Panc1 (cell line): Measurements from ENCODE around the gene SCD. TPM values are rescaled to one million over a fixed set of nuclear protein-coding genes. Genes with fewer than 3 reads are reported as not detected.

ENCODE experiments used
- ATAC-seq: fragments of 200-7000 bp; cut with Tn5 transposase; 2 replicates; pipeline ENCODE4 v1.9.1; 2020; ENCODE audit warnings: mild to moderate bottlenecking, moderate library complexity
- BruUV-seq: library from RNA; stranded (reverse); fragments of 400-500 nt; replicated peaks from 2 replicates; lab custom pipeline; 2021; lab: Mats Ljungman, UMichigan
- CTCF ChIA-PET: fragments of 300-600 bp; sonication (Branson Sonifier 250); formaldehyde crosslinking; loops from one replicate; lab custom pipeline; 2022; ENCODE audit warnings: antibody characterized with exemption; lab: Charles Lee
- POLR2A ChIA-PET: fragments of 300-600 bp; sonication (Branson Sonifier 250); formaldehyde crosslinking; loops from one replicate; lab custom pipeline; 2022; ENCODE audit warnings: antibody characterized with exemption; lab: Charles Lee
- DNase-seq: peaks from one replicate; pipeline ENCODE4 v3.0.0-alpha.2; 2010; ENCODE audit warnings: low read depth, low spot score
- H3K27ac ChIP-seq: 2 replicates; pipeline ENCODE4 v1.5.1; 2011; ENCODE audit warnings: mild to moderate bottlenecking, low read length, inconsistent platforms
- H3K27me3 ChIP-seq: fragments of 200-500 bp; sonication (Bioruptor generic); 2 replicates; pipeline ENCODE4 v1.6.0; 2014; ENCODE audit warnings: low read length, inconsistent platforms; ENCODE audit not compliant: control insufficient read depth, insufficient read depth
- H3K36me3 ChIP-seq: fragments of 200-500 bp; sonication (Bioruptor generic); 2 replicates; pipeline ENCODE4 v1.5.1; 2014; ENCODE audit warnings: inconsistent platforms, mild to moderate bottlenecking, low read length, moderate library complexity; ENCODE audit not compliant: control insufficient read depth, insufficient read depth
- H3K4me1 ChIP-seq: 2 replicates; pipeline ENCODE4 v1.5.1; 2011; ENCODE audit warnings: inconsistent platforms, mild to moderate bottlenecking, low read length, moderate library complexity; ENCODE audit not compliant: control insufficient read depth, insufficient read depth
- H3K4me3 ChIP-seq, 2 experiments: 2 replicates each; pipeline ENCODE4 v1.5.1; 2011 to 2012; ENCODE audit warnings: low read depth in 2 of 2, low read length in 2 of 2, mild to moderate bottlenecking in 2 of 2, inconsistent platforms in 1 of 2, moderate library complexity in 1 of 2
- H3K9me3 ChIP-seq: fragments of 200-500 bp; sonication (Bioruptor generic); 2 replicates; pipeline ENCODE4 v1.5.1; 2014; ENCODE audit warnings: low read depth, mild to moderate bottlenecking, inconsistent platforms, low read length, moderate library complexity; ENCODE audit not compliant: control insufficient read depth, insufficient read depth
- POLR2AphosphoS5 ChIP-seq: IDR thresholded peaks from 2 replicates; pipeline ENCODE4 v1.6.1; 2012; ENCODE audit warnings: mild to moderate bottlenecking, low read depth, low read length, moderate library complexity
- SIN3A ChIP-seq: IDR thresholded peaks from 2 replicates; pipeline ENCODE4 v1.6.1; 2012; ENCODE audit warnings: low read depth, mild to moderate bottlenecking, low read length, moderate library complexity, borderline replicate concordance; ENCODE audit not compliant: insufficient read depth
- TCF7L2 ChIP-seq: IDR thresholded peaks from 2 replicates; pipeline ENCODE4 v1.6.1; 2011; ENCODE audit warnings: mild to moderate bottlenecking, low read depth, low read length, inconsistent platforms
- in situ Hi-C: cut with HindIII; loops from 2 replicates; pipeline ENCODE4 v1.10.0; 2016; ENCODE audit warnings: low sequenced_read_pairs, low pct_unique_long_range_greater_than_20kb
- intact Hi-C: fragments of 100-400 bp; cut with micrococcal nuclease; formaldehyde crosslinking; loops from one replicate; pipeline ENCODE4 v1.10.0; 2022; ENCODE audit not compliant: unreplicated experiment
- total RNA-seq: library from RNA; stranded (reverse); gene quantifications from one replicate; pipeline ENCODE4 v1.2.1, GENCODE V29; 2021; ENCODE audit not compliant: unreplicated experiment
- TF ChIP-seq, protein P1 (sequence below): fragments of 450-650 bp; IDR thresholded peaks from 2 replicates; pipeline ENCODE4 v1.5.1; 2017; ENCODE audit warnings: mild to moderate bottlenecking
- TF ChIP-seq, protein P2 (sequence below), 2 experiments: IDR thresholded peaks; 2 replicates each; pipeline ENCODE4 v1.6.1; 2011 to 2012; ENCODE audit warnings: low read depth in 2 of 2, control low read depth in 1 of 2, low read length in 1 of 2, mild to moderate bottlenecking in 1 of 2, moderate library complexity in 1 of 2; ENCODE audit not compliant: insufficient read depth in 1 of 2

SCD gene
- total RNA-seq, 1 experiment from 2014 or later, result 1,345 TPM

DNA sequence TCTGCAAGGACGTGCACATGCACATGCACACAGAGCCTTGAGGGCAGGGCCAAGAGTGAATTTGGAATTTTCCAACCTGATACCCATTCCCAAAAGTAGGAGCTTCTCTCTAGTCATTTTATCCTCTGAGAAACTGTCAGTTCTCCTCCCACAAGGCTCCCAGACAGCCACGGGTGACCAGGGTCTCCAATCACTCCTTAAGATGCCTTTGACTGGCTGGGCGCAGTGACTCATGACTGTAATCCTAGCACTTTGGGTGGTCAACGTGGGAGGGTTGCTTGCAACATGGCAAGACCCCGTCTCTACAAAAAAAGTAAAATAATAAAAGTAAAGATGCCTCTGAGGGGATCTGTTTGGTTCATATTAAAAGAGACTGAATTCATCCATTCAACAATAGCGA lies 13.2 kb downstream of the SCD start:
- peaks cover 89% of the 10 kb centered on the region for H3K4me1 ChIP-seq
- intact Hi-C loops, result no loop called here
- no peak for DNase-seq
- no peaks in the 10 kb centered on the region for H3K27me3 ChIP-seq
- H3K9me3 ChIP-seq, result no peaks in the 10 kb centered on the region
- TF ChIP-seq, protein P1, sequence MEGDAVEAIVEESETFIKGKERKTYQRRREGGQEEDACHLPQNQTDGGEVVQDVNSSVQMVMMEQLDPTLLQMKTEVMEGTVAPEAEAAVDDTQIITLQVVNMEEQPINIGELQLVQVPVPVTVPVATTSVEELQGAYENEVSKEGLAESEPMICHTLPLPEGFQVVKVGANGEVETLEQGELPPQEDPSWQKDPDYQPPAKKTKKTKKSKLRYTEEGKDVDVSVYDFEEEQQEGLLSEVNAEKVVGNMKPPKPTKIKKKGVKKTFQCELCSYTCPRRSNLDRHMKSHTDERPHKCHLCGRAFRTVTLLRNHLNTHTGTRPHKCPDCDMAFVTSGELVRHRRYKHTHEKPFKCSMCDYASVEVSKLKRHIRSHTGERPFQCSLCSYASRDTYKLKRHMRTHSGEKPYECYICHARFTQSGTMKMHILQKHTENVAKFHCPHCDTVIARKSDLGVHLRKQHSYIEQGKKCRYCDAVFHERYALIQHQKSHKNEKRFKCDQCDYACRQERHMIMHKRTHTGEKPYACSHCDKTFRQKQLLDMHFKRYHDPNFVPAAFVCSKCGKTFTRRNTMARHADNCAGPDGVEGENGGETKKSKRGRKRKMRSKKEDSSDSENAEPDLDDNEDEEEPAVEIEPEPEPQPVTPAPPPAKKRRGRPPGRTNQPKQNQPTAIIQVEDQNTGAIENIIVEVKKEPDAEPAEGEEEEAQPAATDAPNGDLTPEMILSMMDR, result no peak
- TF ChIP-seq, protein P2, sequence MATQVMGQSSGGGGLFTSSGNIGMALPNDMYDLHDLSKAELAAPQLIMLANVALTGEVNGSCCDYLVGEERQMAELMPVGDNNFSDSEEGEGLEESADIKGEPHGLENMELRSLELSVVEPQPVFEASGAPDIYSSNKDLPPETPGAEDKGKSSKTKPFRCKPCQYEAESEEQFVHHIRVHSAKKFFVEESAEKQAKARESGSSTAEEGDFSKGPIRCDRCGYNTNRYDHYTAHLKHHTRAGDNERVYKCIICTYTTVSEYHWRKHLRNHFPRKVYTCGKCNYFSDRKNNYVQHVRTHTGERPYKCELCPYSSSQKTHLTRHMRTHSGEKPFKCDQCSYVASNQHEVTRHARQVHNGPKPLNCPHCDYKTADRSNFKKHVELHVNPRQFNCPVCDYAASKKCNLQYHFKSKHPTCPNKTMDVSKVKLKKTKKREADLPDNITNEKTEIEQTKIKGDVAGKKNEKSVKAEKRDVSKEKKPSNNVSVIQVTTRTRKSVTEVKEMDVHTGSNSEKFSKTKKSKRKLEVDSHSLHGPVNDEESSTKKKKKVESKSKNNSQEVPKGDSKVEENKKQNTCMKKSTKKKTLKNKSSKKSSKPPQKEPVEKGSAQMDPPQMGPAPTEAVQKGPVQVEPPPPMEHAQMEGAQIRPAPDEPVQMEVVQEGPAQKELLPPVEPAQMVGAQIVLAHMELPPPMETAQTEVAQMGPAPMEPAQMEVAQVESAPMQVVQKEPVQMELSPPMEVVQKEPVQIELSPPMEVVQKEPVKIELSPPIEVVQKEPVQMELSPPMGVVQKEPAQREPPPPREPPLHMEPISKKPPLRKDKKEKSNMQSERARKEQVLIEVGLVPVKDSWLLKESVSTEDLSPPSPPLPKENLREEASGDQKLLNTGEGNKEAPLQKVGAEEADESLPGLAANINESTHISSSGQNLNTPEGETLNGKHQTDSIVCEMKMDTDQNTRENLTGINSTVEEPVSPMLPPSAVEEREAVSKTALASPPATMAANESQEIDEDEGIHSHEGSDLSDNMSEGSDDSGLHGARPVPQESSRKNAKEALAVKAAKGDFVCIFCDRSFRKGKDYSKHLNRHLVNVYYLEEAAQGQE (IDR thresholded peaks at IDR 0.05; ENCODE audit: insufficient read depth in 1 of 2, low read depth in 2 of 2, low read length in 1 of 2), result no peak
- no peak for TF ChIP-seq POLR2AphosphoS5
- no peak for TF ChIP-seq SIN3A
- no peak for TF ChIP-seq TCF7L2
- POLR2A ChIA-PET, result interaction anchor here (0.9 kb wide), 1 partner anchor 13 kb away, joined by 4 read pairs; no protein-coding TSS in a partner anchor
- ATAC-seq, result no peak
- in situ Hi-C loops, result no loop called here
- no peak overlapping the region for H3K4me3 ChIP-seq
- CTCF ChIA-PET, result no interaction called here
- H3K27ac ChIP-seq, result no peak overlapping the region
- BruUV-seq, result no TSS peak
- peaks cover 32% of the 10 kb centered on the region for H3K36me3 ChIP-seq

DNA sequence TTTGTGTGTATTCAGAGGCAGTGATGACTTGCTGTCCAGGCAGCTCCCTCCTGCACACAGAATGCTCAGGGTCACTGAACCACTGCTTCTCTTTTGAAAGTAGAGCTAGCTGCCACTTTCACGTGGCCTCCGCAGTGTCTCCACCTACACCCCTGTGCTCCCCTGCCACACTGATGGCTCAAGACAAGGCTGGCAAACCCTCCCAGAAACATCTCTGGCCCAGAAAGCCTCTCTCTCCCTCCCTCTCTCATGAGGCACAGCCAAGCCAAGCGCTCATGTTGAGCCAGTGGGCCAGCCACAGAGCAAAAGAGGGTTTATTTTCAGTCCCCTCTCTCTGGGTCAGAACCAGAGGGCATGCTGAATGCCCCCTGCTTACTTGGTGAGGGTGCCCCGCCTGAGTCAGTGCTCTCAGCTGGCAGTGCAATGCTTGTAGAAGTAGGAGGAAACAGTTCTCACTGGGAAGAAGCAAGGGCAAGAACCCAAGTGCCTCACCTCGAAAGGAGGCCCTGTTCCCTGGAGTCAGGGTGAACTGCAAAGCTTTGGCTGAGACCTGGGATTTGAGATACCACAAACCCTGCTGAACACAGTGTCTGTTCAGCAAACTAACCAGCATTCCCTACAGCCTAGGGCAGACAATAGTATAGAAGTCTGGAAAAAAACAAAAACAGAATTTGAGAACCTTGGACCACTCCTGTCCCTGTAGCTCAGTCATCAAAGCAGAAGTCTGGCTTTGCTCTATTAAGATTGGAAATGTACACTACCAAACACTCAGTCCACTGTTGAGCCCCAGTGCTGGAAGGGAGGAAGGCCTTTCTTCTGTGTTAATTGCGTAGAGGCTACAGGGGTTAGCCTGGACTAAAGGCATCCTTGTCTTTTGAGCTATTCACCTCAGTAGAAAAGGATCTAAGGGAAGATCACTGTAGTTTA lies 15.8 kb downstream of the SCD start:
- Histone ChIP-seq H3K27ac (peak overlapping the region; percentile 88), H3K4me1 (peaks cover 73% of the 10 kb centered on the region), H3K4me3 (no peak overlapping the region), H3K9me3 (no peaks in the 10 kb centered on the region), H3K27me3 (no peaks in the 10 kb centered on the region), H3K36me3 (peaks cover 15% of the 10 kb centered on the region)
- no TSS peak for BruUV-seq
- ATAC-seq (peak; percentile 32), DNase-seq (no peak)
- intact Hi-C loops, result no loop called here
- CTCF ChIA-PET, result no interaction called here
- in situ Hi-C loops, result no loop called here
- POLR2A ChIA-PET, result interaction anchor here (1.4 to 3.2 kb wide), 3 partner anchors 8 to 11 kb away, joined by 6 to 13 read pairs (median 8); no protein-coding TSS in a partner anchor
- TF ChIP-seq, protein P1, result no peak
- TF ChIP-seq POLR2AphosphoS5, result no peak
- TF ChIP-seq TCF7L2, result no peak
- no peak for TF ChIP-seq SIN3A
- TF ChIP-seq, protein P2 (IDR thresholded peaks at IDR 0.05; ENCODE audit: insufficient read depth in 1 of 2, low read depth in 2 of 2, low read length in 1 of 2), result no peak
